Middle frontal gyrus (tissue), 1 donor: Measurements from ENCODE around the gene CCL23.
A peak's percentile ranks its signal among the peaks of the same experiment; 100 is the strongest.

Experiments used
- DNase-seq: peaks from one replicate; pipeline ENCODE4 v3.0.0-alpha.2; 2015; ENCODE audit warnings: low spot score; ENCODE audit errors: extremely low spot score

CCL23 gene

DNA sequence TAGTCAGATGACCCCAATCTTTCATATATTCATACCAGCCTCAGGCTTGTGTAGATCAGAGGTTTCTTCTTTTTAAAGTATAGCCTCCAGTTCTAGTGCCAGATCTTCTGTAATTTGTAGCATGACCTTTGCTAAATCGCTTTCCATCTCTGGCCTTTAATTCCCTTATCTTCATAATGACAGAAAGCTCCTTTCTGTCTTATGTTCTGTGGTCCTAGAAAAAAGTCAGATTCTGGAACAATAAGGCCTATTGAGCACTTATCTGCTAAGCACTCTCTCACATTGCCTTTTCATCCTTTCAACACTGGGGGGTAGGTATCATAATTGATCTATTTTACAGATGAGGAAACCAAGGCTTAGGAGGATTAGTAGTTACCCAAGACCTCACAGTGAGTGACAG is 45.7 kb downstream of the CCL23 start:
- no peak for DNase-seq

DNA sequence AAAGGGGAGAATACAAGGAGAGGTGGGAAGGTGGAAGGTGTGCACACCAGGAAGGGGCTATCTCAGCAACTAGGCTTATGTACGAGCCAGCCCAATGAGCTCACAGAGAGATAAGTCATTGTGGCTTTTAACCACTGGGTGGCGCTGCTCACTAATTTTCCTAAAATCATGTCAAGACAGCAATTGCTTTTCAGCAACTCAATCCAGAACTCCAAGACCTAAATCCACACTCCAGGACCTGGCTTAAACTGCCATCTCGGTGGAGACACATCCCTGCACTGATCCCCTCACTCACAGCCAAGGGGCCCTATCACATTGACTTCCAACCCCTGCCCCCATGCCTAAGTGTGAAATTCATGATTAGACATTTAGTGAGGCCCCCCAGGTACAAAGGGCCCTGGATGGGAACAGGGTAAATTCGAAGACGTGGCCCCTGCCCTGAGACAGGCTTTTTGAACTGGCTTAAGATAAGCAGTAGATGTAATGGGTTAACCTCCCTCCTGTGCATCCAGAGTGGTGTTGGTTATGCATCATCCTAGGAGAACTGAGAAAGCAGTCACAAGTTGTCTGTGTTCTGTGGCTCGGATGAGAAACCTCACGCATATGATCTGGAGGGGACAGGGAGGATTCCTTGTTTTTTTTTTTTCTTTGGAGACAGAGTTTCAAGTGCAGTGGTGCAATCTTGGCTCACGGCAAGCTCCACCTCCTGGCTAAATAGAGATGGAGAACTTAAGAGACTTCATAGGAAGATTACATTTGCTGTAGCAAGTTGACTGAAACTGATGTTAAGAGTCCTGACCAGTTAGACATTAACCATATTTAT is 48.0 kb downstream of the CCL23 start:
- DNase-seq = peak; percentile 73

- DNase-seq = no peak
These were observed 49.2 kb downstream of the CCL23 start for GRCh38 chr17:35968520-35969054.

DNA sequence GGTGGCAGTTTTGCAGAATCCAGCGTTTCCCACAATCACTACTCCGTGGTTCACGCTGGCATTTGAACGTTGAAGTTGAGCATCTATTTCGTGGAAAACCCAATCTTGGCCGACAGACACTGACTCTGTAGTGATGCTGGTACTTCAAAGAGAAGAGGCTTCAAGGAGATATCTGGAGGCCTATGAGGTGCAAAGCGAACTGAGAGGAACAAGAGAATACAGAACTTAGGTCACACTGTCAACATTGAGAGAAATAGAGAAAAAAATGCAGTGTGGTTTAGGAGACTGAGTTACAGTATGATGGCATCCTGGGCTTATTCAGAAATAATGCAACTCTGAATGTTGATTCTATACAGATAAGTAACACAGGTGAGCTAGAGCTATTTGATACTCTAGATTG is 52.5 kb downstream of the CCL23 start:
- no peak for DNase-seq

DNA sequence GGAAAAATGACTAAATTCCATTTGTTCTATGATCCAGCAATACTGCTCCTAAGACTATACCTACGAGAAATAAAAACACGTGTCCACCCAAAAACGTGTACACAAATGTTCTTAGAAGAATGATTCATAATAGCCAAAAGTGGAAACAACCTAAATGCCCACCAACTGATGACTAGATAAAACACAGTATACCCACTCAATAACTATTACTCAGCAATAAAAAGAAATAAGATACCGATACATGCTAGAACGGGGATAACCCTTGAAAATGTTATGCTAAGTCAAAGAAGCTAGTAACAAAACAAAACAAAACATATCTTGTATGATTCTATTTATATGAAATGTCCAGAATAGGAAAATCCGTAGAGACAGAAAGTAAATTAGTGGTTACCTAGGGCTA is 54.1 kb downstream of the CCL23 start:
- DNase-seq = no peak
